HUES6 (cell line): ENCODE data around the gene DNAJC12.
A peak's percentile ranks its signal among the peaks of the same experiment; 100 is the strongest.

Experiments used
- H3K27ac ChIP-seq: 2 replicates; pipeline ENCODE4 v1.7.0; 2013; ENCODE audit warnings: low read depth, mild to moderate bottlenecking, low read length, inconsistent platforms
- H3K27me3 ChIP-seq: 2 replicates; pipeline ENCODE4 v1.6.1; 2013; ENCODE audit warnings: low read length; ENCODE audit not compliant: control insufficient read depth, insufficient read depth
- H3K36me3 ChIP-seq: 2 replicates; pipeline ENCODE4 v1.6.1; 2013; ENCODE audit warnings: low read length; ENCODE audit not compliant: control insufficient read depth, insufficient read depth
- H3K4me1 ChIP-seq: 2 replicates; pipeline ENCODE4 v1.6.1; 2013; ENCODE audit warnings: low read length; ENCODE audit not compliant: control insufficient read depth, insufficient read depth
- H3K4me3 ChIP-seq: 2 replicates; pipeline ENCODE4 v1.5.1; 2013; ENCODE audit warnings: low read depth, low read length
- H3K9ac ChIP-seq: one replicate; pipeline ENCODE4 v1.6.1; 2013; ENCODE audit warnings: mild to moderate bottlenecking, low read length
- H3K9me3 ChIP-seq: 2 replicates; pipeline ENCODE4 v1.6.1; 2013; ENCODE audit warnings: low read depth, low read length; ENCODE audit not compliant: control insufficient read depth, insufficient read depth

The DNAJC12 gene

GRCh38 chr10:67864607-67865371 is 26.8 kb upstream of the DNAJC12 start:
- Histone ChIP-seq H3K36me3 (no peaks in the 10 kb centered on the region), H3K4me1 (peaks cover 28% of the 10 kb centered on the region), H3K9me3 (no peaks in the 10 kb centered on the region), H3K27me3 (no peaks in the 10 kb centered on the region), H3K27ac (no peak overlapping the region), H3K4me3 (no peak overlapping the region), H3K9ac (no peak overlapping the region)

DNA sequence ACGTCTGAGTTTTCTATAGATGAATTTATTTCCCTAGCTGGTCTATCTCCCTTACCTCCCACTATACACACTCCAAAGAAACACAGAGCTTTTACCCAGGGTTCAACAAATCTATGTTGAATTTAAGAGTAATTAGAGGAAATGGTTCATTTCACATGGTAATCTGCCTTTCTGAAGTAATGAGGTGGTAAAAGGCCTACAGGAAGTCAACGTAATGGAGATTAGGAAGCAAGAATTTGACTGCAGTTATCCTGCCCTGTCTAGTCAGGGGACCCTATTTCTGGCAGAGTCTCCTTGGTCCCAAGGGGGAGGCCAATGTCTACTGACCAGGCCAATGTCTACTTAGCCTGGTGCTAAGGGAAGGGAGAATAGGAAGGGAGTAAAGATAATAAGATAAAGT is 25.1 kb upstream of the DNAJC12 start:
- H3K9ac ChIP-seq: no peak overlapping the region
- H3K4me1 ChIP-seq: peaks cover 28% of the 10 kb centered on the region
- H3K4me3 ChIP-seq: 0 out of 2 replicates have a peak overlapping the region, but pooled peaks have one; percentile 13
- H3K9me3 ChIP-seq: no peaks in the 10 kb centered on the region
- H3K27ac ChIP-seq: peak overlapping the region; percentile 76
- no peaks in the 10 kb centered on the region for H3K36me3 ChIP-seq
- H3K27me3 ChIP-seq: no peaks in the 10 kb centered on the region

GRCh38 chr10:67861750-67862432 is 23.9 kb upstream of the DNAJC12 start:
- Histone ChIP-seq H3K27ac (peak overlapping the region; percentile 97), H3K4me3 (peak overlapping the region; percentile 56), H3K9me3 (no peaks in the 10 kb centered on the region), H3K9ac (peak overlapping the region; percentile 54), H3K27me3 (no peaks in the 10 kb centered on the region), H3K4me1 (peaks cover 28% of the 10 kb centered on the region), H3K36me3 (no peaks in the 10 kb centered on the region)

DNA sequence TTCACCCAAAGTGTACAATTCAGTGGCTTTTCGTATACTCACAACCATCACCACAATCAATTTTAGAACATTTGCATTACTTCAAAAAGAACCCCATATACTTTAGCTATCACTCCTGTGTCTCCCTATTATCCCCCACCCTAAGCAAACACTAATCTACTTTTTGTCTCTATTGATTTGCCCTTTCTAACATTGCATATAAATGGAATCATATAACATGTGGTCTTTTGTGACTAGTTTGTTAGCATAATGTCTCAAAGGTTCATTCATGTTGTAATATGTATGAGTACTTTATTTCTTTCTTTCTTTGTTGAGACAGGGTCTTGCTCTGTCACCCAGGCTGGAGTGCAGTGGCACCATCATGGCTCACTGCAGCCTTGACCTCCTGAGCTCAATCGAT is 21.0 kb upstream of the DNAJC12 start:
- no peaks in the 10 kb centered on the region for H3K9me3 ChIP-seq
- no peaks in the 10 kb centered on the region for H3K36me3 ChIP-seq
- no peak overlapping the region for H3K4me3 ChIP-seq
- no peak overlapping the region for H3K27ac ChIP-seq
- no peak overlapping the region for H3K9ac ChIP-seq
- no peaks in the 10 kb centered on the region for H3K27me3 ChIP-seq
- peaks cover 33% of the 10 kb centered on the region for H3K4me1 ChIP-seq

- Histone ChIP-seq H3K36me3 (no peaks in the 10 kb centered on the region), H3K27ac (no peak overlapping the region), H3K4me1 (peaks cover 8% of the 10 kb centered on the region; the same call in 1 of the 2 replicates), H3K9ac (no peak overlapping the region), H3K27me3 (no peaks in the 10 kb centered on the region), H3K9me3 (no peaks in the 10 kb centered on the region), H3K4me3 (no peak overlapping the region)
Measured at GRCh38 chr10:67853512-67853911, 15.5 kb upstream of the DNAJC12 start.

DNA sequence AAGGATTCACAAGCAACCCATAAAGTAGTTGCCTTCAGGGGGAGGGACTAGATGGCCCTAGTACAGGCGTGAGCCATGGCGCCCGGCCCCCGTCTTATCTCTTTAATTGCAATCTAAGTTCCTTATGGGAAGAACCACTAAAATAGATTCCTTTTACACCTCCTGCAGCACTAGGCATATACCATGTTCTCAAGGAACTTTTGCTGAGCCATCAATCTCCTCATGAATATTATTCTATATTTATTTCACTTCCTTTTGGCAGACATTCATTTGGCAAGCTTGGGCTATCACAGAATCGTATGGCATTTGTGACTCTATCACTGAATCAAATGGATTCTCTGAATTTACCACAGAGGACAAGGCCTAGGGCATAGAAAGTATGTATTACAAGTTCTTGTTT is 14.8 kb upstream of the DNAJC12 start:
- no peaks in the 10 kb centered on the region for H3K9me3 ChIP-seq
- H3K4me3 ChIP-seq: no peak overlapping the region
- H3K36me3 ChIP-seq: no peaks in the 10 kb centered on the region
- peaks cover 8% of the 10 kb centered on the region; the same call in 1 of the 2 replicates for H3K4me1 ChIP-seq
- H3K9ac ChIP-seq: no peak overlapping the region
- H3K27me3 ChIP-seq: no peaks in the 10 kb centered on the region
- no peak overlapping the region for H3K27ac ChIP-seq

DNA sequence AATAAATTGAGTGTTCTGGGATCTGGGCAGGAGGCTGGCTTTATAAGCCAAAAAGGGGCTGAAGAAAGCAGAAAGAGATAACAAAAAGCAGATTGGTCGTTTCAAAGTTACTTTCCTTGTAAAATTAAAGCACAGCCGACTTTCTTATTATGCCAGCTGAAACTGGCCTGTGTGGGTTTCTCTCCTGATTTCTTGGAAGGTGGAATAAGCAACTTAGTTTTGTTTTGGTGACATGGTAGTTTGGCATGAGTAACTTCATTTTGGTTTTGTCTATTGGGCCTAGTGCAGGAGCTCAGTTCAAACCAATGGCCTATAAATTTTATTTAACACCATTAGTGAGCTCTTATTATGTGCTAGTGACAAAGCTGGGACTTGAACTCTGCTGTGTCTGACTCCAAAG is 13.2 kb upstream of the DNAJC12 start:
- Histone ChIP-seq H3K27ac (no peak overlapping the region), H3K36me3 (no peaks in the 10 kb centered on the region), H3K4me1 (peaks cover 6% of the 10 kb centered on the region; the same call in 1 of the 2 replicates), H3K4me3 (no peak overlapping the region), H3K27me3 (no peaks in the 10 kb centered on the region), H3K9me3 (no peaks in the 10 kb centered on the region), H3K9ac (no peak overlapping the region)

DNA sequence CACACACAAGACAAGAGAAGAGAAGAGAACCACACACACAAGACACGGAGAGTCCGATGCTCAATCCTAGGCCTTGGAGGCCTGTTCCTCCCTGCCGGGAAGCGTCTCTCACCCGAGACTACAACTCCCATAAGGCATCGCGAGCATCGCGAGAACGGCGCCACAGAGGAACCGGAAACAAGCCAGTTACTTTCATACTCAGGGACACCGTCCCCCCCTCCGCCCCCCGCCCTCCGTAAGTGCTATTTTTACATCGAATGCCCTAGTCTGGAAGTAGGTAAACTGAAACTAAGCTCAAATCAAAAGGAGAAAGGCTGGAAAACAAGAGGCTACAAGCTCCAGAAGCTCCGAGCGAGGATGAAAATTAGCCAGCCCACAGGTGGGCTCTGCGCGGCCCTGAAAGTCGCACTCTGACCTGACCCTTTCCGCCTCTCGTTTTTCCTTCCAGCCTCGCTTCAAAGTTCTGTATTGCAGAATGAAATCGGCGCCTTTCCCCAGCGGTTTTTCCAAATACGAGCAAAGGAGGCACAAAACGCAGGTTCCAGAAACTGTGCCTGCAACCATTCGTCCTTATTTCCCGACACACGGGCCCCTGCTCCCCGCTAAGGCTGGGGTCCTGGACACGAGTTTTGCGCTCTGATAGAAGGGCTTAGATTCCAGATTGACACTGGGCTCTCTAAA is 11.5 kb upstream of the DNAJC12 start:
- Histone ChIP-seq H3K4me1 (no peaks in the 10 kb centered on the region), H3K9ac (peak overlapping the region; percentile 89), H3K27ac (peak overlapping the region; percentile 76), H3K27me3 (no peaks in the 10 kb centered on the region), H3K9me3 (no peaks in the 10 kb centered on the region), H3K36me3 (no peaks in the 10 kb centered on the region), H3K4me3 (peak overlapping the region; percentile 89)

DNA sequence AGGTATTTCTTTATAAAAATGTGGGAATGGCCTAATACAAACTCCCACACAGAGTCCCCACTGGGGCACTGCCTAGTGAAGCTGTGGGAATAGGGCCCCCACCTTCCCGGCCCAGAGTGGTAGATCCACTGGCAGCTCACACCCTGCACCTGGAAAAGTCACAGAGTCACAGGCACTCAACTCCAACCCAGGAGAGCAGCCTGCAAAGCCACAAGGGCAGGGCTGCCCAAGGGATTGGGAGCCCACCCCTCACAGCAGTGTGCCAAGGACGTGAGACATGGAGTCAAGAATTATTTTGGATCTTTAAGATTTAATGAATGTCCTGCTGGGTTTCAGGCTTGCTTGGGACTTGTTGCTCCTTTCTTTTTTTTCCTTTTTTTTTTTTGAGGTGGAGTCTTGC is 5.3 kb upstream of the DNAJC12 start:
- Histone ChIP-seq H3K9me3 (peaks cover 10% of the 10 kb centered on the region), H3K27ac (no peak overlapping the region), H3K4me1 (no peaks in the 10 kb centered on the region), H3K4me3 (no peak overlapping the region), H3K27me3 (no peaks in the 10 kb centered on the region), H3K36me3 (no peaks in the 10 kb centered on the region), H3K9ac (no peak overlapping the region)

DNA sequence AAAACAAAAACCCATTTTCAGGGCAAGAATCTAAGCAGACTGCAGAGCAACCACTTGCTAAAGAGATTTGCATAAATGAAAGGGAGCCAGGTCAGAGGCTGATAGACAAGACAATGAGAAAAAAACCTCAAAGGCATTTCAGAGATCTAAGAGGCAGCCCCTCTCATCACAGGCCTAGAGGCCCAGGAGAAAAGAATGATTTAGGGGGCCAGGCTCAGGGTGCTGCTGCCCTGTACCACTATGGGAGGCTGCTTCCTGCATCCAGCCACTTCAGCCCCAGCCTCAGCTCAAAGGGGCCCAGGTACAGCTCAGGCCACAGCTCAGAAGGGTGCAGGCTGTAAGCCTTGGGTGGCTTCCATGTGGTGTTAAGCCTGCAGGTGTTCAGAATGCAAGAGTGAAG is 3.7 kb upstream of the DNAJC12 start:
- Histone ChIP-seq H3K9me3 (peaks cover 10% of the 10 kb centered on the region), H3K27me3 (no peaks in the 10 kb centered on the region), H3K4me1 (no peaks in the 10 kb centered on the region), H3K27ac (no peak overlapping the region), H3K4me3 (no peak overlapping the region), H3K9ac (no peak overlapping the region), H3K36me3 (no peaks in the 10 kb centered on the region)

DNA sequence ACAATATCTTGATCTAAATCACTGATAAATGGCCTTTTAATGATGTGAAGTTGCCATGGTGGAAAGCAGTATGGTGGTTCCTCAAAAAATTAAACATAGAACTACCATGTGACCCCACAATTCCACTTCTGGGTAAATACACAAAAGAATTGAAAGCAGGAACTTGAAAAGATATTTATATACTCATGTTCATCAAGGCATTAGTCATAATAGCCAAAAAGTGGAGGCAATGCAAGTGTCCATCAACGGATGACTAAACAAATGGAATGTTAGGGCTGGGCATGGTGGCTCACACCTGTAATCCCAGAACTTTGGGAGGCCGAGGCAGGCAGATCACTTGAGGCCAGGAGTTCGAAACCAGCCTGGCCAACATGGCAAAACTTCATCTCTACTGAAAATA is 2.0 kb upstream of the DNAJC12 start:
- no peaks in the 10 kb centered on the region for H3K4me1 ChIP-seq
- H3K9me3 ChIP-seq: peaks cover 10% of the 10 kb centered on the region
- no peaks in the 10 kb centered on the region for H3K36me3 ChIP-seq
- H3K9ac ChIP-seq: no peak overlapping the region
- H3K27ac ChIP-seq: no peak overlapping the region
- no peaks in the 10 kb centered on the region for H3K27me3 ChIP-seq
- no peak overlapping the region for H3K4me3 ChIP-seq
